ENCODE measurements around the gene BANP. TPM values are rescaled to one million over a fixed set of nuclear protein-coding genes. Genes with fewer than 3 reads are reported as not detected.
A peak's percentile ranks its signal among the peaks of the same experiment; 100 is the strongest.
"Not testable (repeated sequence)": the region's sequence is repeated elsewhere in the genome, so short reads cannot be mapped to it uniquely, and the experiment has no call there.

Gene BANP
- total RNA-seq, 1 experiment from 2014 or later: 24.2 TPM

- Histone ChIP-seq H3K9me2 (replicated peaks; ENCODE audit: low read length) (no peaks in the 10 kb centered on the region), H3K4me1 (ENCODE audit: insufficient read depth, low read length) (no peaks in the 10 kb centered on the region; the same call in 1 of the 2 replicates), H2AFZ (ENCODE audit: low read length) (no peak overlapping the region), H3K4me3 (ENCODE audit: low read length) (no peak overlapping the region), H3F3A (ENCODE audit: low read length, unreplicated experiment) (no peaks in the 10 kb centered on the region), H3K9ac (ENCODE audit: low read length) (no peak overlapping the region), H3K36me3 (ENCODE audit: low read depth, low read length) (no peaks in the 10 kb centered on the region), H3K27ac (ENCODE audit: low read length) (no peak overlapping the region), H3K79me2 (ENCODE audit: low read length) (no peaks in the 10 kb centered on the region), H3K27me3 (ENCODE audit: low read length) (no peaks in the 10 kb centered on the region), H4K20me1 (ENCODE audit: low read length) (no peaks in the 10 kb centered on the region), H3K9me3 (ENCODE audit: low read length) (no peaks in the 10 kb centered on the region), H3K4me2 (ENCODE audit: low read length) (no peak overlapping the region)
- no TSS peak for BruUV-seq (replicated peaks)
- TF ChIP-seq CTCF (conservative IDR thresholded peaks at IDR 0.05; ENCODE audit: low read depth, low read length) (no peak), EZH2 (IDR thresholded peaks at IDR 0.05; ENCODE audit: low read length, unreplicated experiment) (no peak), EZH2phosphoT487 (IDR thresholded peaks at IDR 0.05; ENCODE audit: borderline replicate concordance, low read length) (no peak)
- no peak for DNase-seq
- no peak for ATAC-seq
- POLR2A ChIA-PET (ENCODE audit: unreplicated experiment): no interaction called here
- intact Hi-C loops (cut with micrococcal nuclease): no loop called here
- CTCF ChIA-PET: no interaction called here
Measured at GRCh38 chr16:88022076-88023042, 71.1 kb downstream of the BANP start.

- Histone ChIP-seq H2AFZ (ENCODE audit: low read length) (no peak overlapping the region), H3K27me3 (ENCODE audit: low read length) (no peaks in the 10 kb centered on the region), H3K36me3 (ENCODE audit: low read depth, low read length) (no peaks in the 10 kb centered on the region), H3F3A (ENCODE audit: low read length, unreplicated experiment) (no peaks in the 10 kb centered on the region), H3K4me1 (ENCODE audit: insufficient read depth, low read length) (no peaks in the 10 kb centered on the region; the same call in 1 of the 2 replicates), H3K4me2 (ENCODE audit: low read length) (no peak overlapping the region), H3K4me3 (ENCODE audit: low read length) (no peak overlapping the region), H3K9ac (ENCODE audit: low read length) (no peak overlapping the region), H3K9me2 (replicated peaks; ENCODE audit: low read length) (no peaks in the 10 kb centered on the region), H3K27ac (ENCODE audit: low read length) (no peak overlapping the region), H3K9me3 (ENCODE audit: low read length) (no peaks in the 10 kb centered on the region), H4K20me1 (ENCODE audit: low read length) (no peaks in the 10 kb centered on the region), H3K79me2 (ENCODE audit: low read length) (no peaks in the 10 kb centered on the region)
- DNase-seq (no peak), ATAC-seq (no peak)
- ChIA-PET CTCF (no interaction called here), POLR2A (ENCODE audit: unreplicated experiment) (no interaction called here)
- no peak for TF ChIP-seq EZH2phosphoT487 (IDR thresholded peaks at IDR 0.05; ENCODE audit: borderline replicate concordance, low read length)
- no peak for TF ChIP-seq EZH2 (IDR thresholded peaks at IDR 0.05; ENCODE audit: low read length, unreplicated experiment)
- no peak for TF ChIP-seq CTCF (conservative IDR thresholded peaks at IDR 0.05; ENCODE audit: low read depth, low read length)
- intact Hi-C loops (cut with micrococcal nuclease): no loop called here
- no TSS peak for BruUV-seq (replicated peaks)
Measured at GRCh38 chr16:88023366-88023765, 72.1 kb downstream of the BANP start.

- Histone ChIP-seq H3K4me2 (ENCODE audit: low read length) (no peak overlapping the region), H3K4me1 (ENCODE audit: insufficient read depth, low read length) (no peaks in the 10 kb centered on the region; the same call in 1 of the 2 replicates), H2AFZ (ENCODE audit: low read length) (no peak overlapping the region), H3K9me3 (ENCODE audit: low read length) (no peaks in the 10 kb centered on the region), H3K27me3 (ENCODE audit: low read length) (no peaks in the 10 kb centered on the region), H4K20me1 (ENCODE audit: low read length) (no peaks in the 10 kb centered on the region), H3F3A (ENCODE audit: low read length, unreplicated experiment) (no peaks in the 10 kb centered on the region), H3K27ac (ENCODE audit: low read length) (no peak overlapping the region), H3K79me2 (ENCODE audit: low read length) (no peaks in the 10 kb centered on the region), H3K9me2 (replicated peaks; ENCODE audit: low read length) (no peaks in the 10 kb centered on the region), H3K36me3 (ENCODE audit: low read depth, low read length) (no peaks in the 10 kb centered on the region), H3K9ac (ENCODE audit: low read length) (no peak overlapping the region), H3K4me3 (ENCODE audit: low read length) (no peak overlapping the region)
- no TSS peak for BruUV-seq (replicated peaks)
- ChIA-PET CTCF (no interaction called here), POLR2A (ENCODE audit: unreplicated experiment) (no interaction called here)
- TF ChIP-seq EZH2phosphoT487 (IDR thresholded peaks at IDR 0.05; ENCODE audit: borderline replicate concordance, low read length) (no peak), CTCF (conservative IDR thresholded peaks at IDR 0.05; ENCODE audit: low read depth, low read length) (no peak), EZH2 (IDR thresholded peaks at IDR 0.05; ENCODE audit: low read length, unreplicated experiment) (no peak)
- DNase-seq (no peak), ATAC-seq (no peak)
- intact Hi-C loops (cut with micrococcal nuclease): no loop called here
Measured at GRCh38 chr16:88023786-88024185, 72.6 kb downstream of the BANP start.

- H3K27ac ChIP-seq (ENCODE audit: low read length): 0 out of 2 replicates have a peak overlapping the region, but pooled peaks have one; percentile 11
- H3K9me2 ChIP-seq (replicated peaks; ENCODE audit: low read length); POLR2A ChIA-PET (ENCODE audit: unreplicated experiment); H3F3A ChIP-seq (ENCODE audit: low read length, unreplicated experiment); H3K9ac ChIP-seq (ENCODE audit: low read length); H3K36me3 ChIP-seq (ENCODE audit: low read depth, low read length); H4K20me1 ChIP-seq (ENCODE audit: low read length); H2AFZ ChIP-seq (ENCODE audit: low read length); DNase-seq; H3K79me2 ChIP-seq (ENCODE audit: low read length); H3K4me3 ChIP-seq (ENCODE audit: low read length); BruUV-seq (replicated peaks); H3K4me1 ChIP-seq (ENCODE audit: insufficient read depth, low read length); H3K9me3 ChIP-seq (ENCODE audit: low read length); intact Hi-C loops (cut with micrococcal nuclease); CTCF ChIA-PET; H3K4me2 ChIP-seq (ENCODE audit: low read length); H3K27me3 ChIP-seq (ENCODE audit: low read length): not testable (repeated sequence)
- peak; percentile 42; the same call in 1 of the 2 replicates for ATAC-seq
Measured at GRCh38 chr16:88024491-88025085, 73.4 kb downstream of the BANP start.

Measured in PC-3 (cell line).